ENCODE measurements around the gene TNRC18.

DNA sequence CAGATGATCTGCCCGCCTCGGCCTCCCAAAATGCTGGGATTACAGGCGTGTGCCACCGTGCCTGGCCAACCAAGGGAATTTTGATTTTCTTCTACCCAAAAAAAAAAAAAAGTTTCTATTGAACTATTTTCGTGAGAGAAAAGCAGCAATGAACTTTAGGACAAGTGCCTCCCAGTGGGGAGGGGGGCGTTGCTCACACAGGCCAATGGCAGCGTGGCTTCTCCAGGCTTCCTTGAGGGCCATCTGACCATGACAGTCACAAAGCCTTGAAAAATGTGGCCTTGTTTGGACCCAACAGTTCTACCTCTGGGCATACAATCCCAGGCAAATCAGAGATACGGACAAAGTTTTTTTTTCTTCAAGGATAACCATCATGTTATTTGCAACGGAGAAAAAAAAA, 56.0 kb downstream of the TNRC18 start:
- TF ChIP-seq DNMT1 (IDR thresholded peaks at IDR 0.05), result no peak
- TF ChIP-seq SIRT6 (IDR thresholded peaks at IDR 0.05; ENCODE audit: low read depth, low read length), result no peak
- no peak for TF ChIP-seq MAX (CRISPR knock-in tag; IDR thresholded peaks at IDR 0.05)
- TF ChIP-seq RAD21 (CRISPR knock-in tag; conservative IDR thresholded peaks at IDR 0.05 in 1 of 2, IDR thresholded peaks at IDR 0.05 in 1 of 2), result no peak
- no peak for TF ChIP-seq BACH1 (tag; IDR thresholded peaks at IDR 0.05)
- no peak for TF ChIP-seq POLR2AphosphoS5 (IDR thresholded peaks at IDR 0.05; ENCODE audit: control insufficient read depth, insufficient read depth, low read depth, low read length)
- TF ChIP-seq KLF13 (tag; IDR thresholded peaks at IDR 0.05; ENCODE audit: borderline replicate concordance, low read depth), result no peak
- no peak for TF ChIP-seq ZNF589 (CRISPR knock-in tag; IDR thresholded peaks at IDR 0.05; ENCODE audit: low read depth)
- TF ChIP-seq, protein P1, sequence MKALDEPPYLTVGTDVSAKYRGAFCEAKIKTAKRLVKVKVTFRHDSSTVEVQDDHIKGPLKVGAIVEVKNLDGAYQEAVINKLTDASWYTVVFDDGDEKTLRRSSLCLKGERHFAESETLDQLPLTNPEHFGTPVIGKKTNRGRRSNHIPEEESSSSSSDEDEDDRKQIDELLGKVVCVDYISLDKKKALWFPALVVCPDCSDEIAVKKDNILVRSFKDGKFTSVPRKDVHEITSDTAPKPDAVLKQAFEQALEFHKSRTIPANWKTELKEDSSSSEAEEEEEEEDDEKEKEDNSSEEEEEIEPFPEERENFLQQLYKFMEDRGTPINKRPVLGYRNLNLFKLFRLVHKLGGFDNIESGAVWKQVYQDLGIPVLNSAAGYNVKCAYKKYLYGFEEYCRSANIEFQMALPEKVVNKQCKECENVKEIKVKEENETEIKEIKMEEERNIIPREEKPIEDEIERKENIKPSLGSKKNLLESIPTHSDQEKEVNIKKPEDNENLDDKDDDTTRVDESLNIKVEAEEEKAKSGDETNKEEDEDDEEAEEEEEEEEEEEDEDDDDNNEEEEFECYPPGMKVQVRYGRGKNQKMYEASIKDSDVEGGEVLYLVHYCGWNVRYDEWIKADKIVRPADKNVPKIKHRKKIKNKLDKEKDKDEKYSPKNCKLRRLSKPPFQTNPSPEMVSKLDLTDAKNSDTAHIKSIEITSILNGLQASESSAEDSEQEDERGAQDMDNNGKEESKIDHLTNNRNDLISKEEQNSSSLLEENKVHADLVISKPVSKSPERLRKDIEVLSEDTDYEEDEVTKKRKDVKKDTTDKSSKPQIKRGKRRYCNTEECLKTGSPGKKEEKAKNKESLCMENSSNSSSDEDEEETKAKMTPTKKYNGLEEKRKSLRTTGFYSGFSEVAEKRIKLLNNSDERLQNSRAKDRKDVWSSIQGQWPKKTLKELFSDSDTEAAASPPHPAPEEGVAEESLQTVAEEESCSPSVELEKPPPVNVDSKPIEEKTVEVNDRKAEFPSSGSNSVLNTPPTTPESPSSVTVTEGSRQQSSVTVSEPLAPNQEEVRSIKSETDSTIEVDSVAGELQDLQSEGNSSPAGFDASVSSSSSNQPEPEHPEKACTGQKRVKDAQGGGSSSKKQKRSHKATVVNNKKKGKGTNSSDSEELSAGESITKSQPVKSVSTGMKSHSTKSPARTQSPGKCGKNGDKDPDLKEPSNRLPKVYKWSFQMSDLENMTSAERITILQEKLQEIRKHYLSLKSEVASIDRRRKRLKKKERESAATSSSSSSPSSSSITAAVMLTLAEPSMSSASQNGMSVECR (CRISPR knock-in tag; IDR thresholded peaks at IDR 0.05), result no peak
